HG02678 (cell line): ENCODE measurements around the gene CDK19.
A peak's percentile ranks its signal among the peaks of the same experiment; 100 is the strongest.
"Not testable (repeated sequence)": the region's sequence is repeated elsewhere in the genome, so short reads cannot be mapped to it uniquely, and the experiment has no call there.

Source experiments
- ATAC-seq: cut with Tn5 transposase; IDR thresholded peaks from one replicate; pipeline ENCODE4 v1.9.1; 2021; ENCODE audit warnings: mild to moderate bottlenecking, moderate library complexity; ENCODE audit not compliant: unreplicated experiment

Gene CDK19

DNA sequence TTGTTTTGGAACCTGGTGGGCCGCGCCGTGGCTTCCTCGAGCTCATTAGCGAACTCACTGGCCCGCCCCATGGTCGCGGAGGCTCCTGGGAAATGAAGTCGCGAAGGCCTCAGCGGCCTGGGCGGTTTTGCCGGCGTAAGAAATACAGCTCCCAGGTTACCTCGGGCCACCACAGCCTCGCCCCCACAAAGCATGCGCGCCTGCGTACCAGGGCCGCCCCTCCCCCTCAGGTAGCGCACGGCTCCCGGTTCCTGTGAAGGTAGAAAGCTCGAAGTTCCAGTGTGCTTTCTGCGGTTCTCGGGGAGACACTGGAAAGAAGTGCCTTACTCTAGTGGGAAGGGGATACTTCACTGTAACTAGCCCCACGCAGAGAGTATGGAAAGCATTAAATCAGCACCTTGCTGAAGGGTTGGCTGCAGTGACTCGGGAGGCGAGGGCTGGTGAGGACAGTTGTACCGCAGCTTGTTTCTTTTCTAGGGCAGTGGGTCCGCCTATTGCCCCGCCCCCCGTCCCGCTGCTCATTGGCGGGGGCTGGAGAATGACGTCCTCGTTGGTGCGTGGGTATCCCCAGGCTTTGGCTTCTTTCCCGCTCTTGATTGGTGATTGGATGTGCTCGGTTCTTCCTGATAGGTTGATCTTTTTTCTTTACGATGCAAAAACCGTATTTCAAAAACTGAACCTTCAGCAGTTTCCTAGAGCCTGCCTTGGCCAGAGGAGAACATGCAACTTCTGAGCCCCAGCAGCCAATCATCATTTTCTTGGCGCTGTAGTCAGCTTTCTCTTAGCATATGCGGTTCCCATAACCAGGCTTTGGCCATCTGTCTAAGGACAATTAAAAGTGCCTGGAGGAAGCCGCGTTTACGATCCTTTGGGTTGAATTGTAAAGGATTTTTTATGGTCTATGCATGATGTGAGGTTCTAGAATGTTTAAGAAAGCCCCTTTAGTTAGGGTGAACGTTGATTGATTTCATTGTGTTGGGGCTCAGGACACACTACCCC is at the start of gene CDK19:
TSS of gene CDK19 (minus strand) at position 59 of the 999 bp plus-strand sequence. CDS start 333 bp downstream, outside the sequence.
- ATAC-seq, result peak; percentile 71

GRCh38 chr6:110864824-110865223 is 49.6 kb upstream of the CDK19 start:
- no peak for ATAC-seq

DNA sequence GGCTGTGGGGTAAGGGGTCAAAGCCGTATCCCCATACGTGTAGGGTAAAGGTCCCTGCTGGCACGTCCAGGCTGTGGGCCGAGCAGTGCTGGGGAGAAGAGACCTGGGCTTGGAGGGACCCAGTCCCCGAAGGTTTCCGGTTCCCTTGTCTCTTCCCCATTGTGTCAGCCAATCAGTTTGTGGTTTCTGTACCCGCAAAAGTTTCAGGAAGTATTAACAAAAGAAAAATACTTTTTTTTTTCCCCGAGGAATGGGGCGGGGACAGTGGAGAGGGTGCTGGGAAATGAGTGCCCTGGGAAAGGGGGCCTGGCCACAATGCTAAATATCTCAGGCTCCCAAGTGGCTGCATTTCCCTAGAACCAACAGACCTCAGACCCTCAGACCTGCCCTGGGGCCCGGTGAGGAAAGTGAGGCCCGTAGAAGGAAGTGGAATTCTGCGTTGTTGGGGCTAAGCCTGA is 44.1 kb upstream of the CDK19 start:
- no peak for ATAC-seq

GRCh38 chr6:110858562-110859214 is 43.4 kb upstream of the CDK19 start:
- no peak for ATAC-seq

DNA sequence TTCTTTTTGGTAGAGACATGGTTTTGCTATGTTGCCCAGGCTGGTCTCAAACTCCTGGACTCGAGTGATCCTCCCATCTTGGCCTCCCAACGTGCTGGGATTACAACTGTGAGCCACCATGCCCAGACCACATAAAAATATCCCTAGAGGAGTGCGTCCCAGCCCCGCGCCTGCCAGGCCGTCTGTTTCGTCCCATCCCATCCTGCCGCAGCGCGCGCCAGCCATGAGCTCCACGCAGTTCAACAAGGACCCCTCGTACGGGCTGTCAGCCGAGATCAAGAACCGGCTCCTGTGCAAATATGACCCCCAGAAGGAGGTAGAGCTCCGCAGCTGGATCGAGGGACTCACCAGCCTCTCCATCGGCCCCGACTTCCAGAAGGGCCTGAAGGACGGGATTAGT is 42.7 kb upstream of the CDK19 start:
- ATAC-seq, result no peak

- ATAC-seq, result no peak
Observed at GRCh38 chr6:110856296-110856695, 41.0 kb upstream of the CDK19 start.

- ATAC-seq, result no peak
Observed at GRCh38 chr6:110853754-110854477, 38.6 kb upstream of the CDK19 start.

- ATAC-seq, result no peak
Observed at GRCh38 chr6:110852773-110853172, 37.5 kb upstream of the CDK19 start.

DNA sequence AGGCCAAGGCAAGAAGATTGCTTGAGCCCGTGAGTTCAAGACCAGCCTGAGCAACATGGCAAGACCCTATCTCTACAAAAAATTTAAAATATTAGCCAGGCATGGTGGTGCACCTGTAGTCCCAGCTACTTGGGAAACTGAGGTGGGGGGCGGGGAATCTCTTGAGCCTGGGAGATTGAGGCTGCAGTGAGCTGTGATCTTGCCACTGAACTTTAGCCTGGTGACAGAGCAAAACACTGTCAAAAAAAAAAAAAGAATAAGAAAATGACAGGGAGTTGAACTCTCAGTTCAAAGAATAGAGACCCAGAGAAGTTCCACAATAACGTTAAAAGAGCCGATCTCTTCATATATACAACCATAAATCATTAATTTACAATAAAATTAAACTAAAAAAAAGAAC is 34.5 kb upstream of the CDK19 start:
- no peak for ATAC-seq

DNA sequence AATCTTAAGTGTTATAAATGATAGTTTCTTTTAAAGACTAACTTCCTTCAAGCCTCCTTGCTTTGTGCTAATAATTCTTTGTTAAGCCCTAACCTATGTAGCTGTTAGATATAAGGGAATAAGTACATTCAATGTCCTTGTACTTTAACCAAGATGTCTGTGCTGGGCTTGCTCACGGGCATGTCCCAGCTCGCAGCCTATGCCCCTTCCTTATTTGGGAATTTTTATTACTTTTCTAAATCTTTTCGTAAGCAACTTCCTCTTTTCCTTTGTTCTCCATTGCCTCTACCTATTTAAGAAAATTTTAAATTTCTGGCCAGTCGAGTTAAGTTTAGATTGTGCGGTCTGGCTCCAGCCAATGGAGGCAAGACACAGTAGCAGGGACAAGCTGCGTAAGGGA is 26.0 kb upstream of the CDK19 start:
- no peak for ATAC-seq

- not testable (repeated sequence) for ATAC-seq
Observed at GRCh38 chr6:110835751-110836150, 20.5 kb upstream of the CDK19 start.

DNA sequence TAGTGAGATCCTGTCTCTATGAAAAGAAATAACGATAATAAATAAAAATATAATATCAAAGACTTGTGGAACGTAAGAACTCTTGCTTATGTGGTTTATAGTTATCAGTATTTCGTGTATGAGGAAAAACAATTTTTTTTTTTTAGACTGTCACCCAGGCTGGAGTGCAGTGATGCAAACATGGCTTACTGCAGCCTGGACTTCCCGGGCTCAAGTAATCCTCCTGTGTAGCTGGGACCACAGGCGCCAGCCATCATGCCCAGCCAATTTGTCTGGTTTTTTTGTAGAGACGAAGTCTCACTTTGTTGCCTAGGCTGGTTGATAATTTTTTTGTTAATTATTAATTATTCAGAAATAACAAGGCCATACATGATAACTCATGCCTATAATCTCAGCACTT is 18.6 kb upstream of the CDK19 start:
- no peak for ATAC-seq

DNA sequence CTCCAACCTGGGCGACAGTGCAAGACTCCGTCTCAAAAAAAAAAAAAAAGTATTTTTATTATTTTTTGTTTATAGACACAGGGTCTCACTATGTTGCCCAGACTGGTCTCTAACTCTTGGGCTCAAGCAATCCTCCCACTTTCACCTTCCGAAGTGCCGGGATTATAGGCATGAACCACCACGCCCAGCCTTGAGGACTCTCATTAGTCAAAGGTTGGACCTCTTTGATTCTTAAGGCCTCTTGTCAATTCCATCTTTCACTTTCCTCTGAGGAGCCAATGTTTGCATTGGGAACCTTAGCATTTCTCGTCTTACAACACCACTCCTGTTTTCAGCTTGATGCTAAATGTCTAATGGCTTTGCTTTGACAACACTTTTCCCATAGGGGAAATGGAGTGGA is 16.1 kb upstream of the CDK19 start:
- no peak for ATAC-seq

DNA sequence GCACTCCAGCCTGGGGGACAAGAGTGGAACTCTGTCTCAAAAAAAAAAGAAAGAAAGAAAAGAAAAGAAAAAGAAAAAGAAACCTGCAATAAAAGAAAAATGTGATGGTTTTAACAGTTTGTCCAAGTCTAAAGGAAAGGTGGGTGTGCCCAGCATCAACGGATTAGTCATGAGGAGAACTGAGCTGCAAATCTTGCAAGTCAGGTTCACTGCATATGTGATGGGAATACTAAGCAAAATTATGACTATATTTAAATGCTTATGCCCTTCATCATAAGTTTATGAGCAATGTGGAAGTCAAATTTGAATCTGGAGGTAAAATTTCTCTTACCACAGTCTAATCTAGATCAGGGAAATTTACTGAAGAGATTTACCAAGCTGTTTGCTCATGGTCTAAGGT is 13.1 kb upstream of the CDK19 start:
- ATAC-seq, result no peak

GRCh38 chr6:110826236-110827129 is 11.2 kb upstream of the CDK19 start:
- ATAC-seq, result no peak

DNA sequence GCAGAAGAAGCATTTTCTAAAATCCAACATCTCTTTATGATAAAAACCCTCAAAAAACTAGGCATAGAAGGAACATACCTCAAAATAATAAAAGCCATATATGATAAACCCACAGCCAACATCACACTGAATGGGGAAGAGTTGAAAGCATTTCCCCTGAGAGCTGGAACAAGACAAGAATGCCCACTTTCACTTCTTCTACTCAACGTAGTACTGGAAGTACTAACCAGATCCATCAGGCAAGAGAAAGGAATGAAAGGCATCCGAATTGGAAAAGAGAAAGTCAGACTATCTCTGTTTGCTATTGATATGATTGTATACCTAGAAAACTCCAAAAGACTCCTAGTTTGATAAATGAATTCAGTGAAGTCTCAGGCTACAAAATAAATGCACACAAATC is 7.9 kb upstream of the CDK19 start:
- ATAC-seq, result no peak

- ATAC-seq, result no peak
Observed at GRCh38 chr6:110822249-110822648, 7.0 kb upstream of the CDK19 start.

DNA sequence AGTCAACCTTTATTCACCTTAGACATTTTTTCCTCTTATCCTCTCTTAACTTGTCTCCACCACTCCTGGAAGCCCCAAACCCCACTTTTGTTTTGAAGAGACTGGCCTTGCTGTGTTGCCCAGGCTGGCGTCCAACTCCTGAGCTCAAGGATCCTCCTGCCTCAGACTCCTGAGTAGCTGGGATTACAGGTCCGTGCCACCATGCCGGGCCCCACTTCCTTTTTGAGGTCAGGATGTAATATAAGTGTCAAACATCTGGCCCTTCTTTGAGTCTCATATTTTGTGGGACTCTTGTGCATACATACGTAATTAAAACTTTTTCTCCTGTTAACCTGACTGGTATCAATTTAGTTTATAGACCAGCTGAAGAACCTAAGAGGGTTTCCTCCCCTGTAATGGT is 1.4 kb upstream of the CDK19 start:
- no peak for ATAC-seq

GRCh38 chr6:110815015-110815410 is 256 bp downstream of the CDK19 start:
- no peak for ATAC-seq
